ENCODE measurements around the gene OR10H4.

OR10H4 gene

DNA sequence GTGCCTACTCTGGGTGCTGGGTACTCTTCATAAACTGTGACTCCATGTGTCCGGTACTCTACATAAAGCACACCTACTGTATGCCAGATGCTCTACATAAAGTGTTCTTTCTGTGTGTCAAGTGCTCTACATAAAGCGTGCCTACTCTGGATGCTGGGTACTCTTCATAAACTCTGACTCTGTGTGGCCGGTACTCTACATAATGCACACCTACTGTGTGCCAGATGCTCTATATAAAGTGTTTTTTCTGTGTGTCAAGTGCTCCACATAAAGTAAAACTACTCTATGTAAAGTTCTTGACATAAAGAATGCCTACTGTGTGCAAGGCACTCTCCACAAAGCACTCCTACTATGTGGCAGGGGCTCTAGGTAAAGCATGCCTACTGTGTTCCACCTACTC lies 12.6 kb upstream of the OR10H4 start:
- TF ChIP-seq, protein P1, sequence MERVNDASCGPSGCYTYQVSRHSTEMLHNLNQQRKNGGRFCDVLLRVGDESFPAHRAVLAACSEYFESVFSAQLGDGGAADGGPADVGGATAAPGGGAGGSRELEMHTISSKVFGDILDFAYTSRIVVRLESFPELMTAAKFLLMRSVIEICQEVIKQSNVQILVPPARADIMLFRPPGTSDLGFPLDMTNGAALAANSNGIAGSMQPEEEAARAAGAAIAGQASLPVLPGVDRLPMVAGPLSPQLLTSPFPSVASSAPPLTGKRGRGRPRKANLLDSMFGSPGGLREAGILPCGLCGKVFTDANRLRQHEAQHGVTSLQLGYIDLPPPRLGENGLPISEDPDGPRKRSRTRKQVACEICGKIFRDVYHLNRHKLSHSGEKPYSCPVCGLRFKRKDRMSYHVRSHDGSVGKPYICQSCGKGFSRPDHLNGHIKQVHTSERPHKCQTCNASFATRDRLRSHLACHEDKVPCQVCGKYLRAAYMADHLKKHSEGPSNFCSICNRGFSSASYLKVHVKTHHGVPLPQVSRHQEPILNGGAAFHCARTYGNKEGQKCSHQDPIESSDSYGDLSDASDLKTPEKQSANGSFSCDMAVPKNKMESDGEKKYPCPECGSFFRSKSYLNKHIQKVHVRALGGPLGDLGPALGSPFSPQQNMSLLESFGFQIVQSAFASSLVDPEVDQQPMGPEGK (CRISPR knock-in tag; IDR thresholded peaks at IDR 0.05; ENCODE audit: borderline replicate concordance) = no peak
- TF ChIP-seq OSR1 (CRISPR knock-in tag; IDR thresholded peaks at IDR 0.05) (no peak), ISL1 (CRISPR knock-in tag; IDR thresholded peaks at IDR 0.05) (no peak), ZC3H10 (CRISPR knock-in tag; IDR thresholded peaks at IDR 0.05) (no peak), PPARA (CRISPR knock-in tag; IDR thresholded peaks at IDR 0.05; ENCODE audit: borderline replicate concordance) (no peak), GLIS3 (CRISPR knock-in tag; IDR thresholded peaks at IDR 0.05) (no peak), ARNTL (CRISPR knock-in tag; IDR thresholded peaks at IDR 0.05; ENCODE audit: borderline replicate concordance, low read depth) (no peak), TCF4 (CRISPR knock-in tag; IDR thresholded peaks at IDR 0.05; ENCODE audit: borderline replicate concordance) (no peak), RARB (CRISPR knock-in tag; IDR thresholded peaks at IDR 0.05) (no peak), BACH2 (CRISPR knock-in tag; IDR thresholded peaks at IDR 0.05; ENCODE audit: borderline replicate concordance) (no peak), ESRRG (CRISPR knock-in tag; IDR thresholded peaks at IDR 0.05) (no peak), ZNF8 (CRISPR knock-in tag; IDR thresholded peaks at IDR 0.05) (no peak), CSDC2 (CRISPR knock-in tag; IDR thresholded peaks at IDR 0.05) (no peak), ZNF565 (CRISPR knock-in tag; conservative IDR thresholded peaks at IDR 0.05; ENCODE audit: low read depth) (no peak), ZNF70 (CRISPR knock-in tag; IDR thresholded peaks at IDR 0.05) (no peak)
- TF ChIP-seq, protein P2, sequence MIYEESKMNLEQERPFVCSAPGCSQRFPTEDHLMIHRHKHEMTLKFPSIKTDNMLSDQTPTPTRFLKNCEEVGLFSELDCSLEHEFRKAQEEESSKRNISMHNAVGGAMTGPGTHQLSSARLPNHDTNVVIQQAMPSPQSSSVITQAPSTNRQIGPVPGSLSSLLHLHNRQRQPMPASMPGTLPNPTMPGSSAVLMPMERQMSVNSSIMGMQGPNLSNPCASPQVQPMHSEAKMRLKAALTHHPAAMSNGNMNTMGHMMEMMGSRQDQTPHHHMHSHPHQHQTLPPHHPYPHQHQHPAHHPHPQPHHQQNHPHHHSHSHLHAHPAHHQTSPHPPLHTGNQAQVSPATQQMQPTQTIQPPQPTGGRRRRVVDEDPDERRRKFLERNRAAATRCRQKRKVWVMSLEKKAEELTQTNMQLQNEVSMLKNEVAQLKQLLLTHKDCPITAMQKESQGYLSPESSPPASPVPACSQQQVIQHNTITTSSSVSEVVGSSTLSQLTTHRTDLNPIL (CRISPR knock-in tag; IDR thresholded peaks at IDR 0.05; ENCODE audit: low read depth) = no peak
- TF ChIP-seq, protein P3, sequence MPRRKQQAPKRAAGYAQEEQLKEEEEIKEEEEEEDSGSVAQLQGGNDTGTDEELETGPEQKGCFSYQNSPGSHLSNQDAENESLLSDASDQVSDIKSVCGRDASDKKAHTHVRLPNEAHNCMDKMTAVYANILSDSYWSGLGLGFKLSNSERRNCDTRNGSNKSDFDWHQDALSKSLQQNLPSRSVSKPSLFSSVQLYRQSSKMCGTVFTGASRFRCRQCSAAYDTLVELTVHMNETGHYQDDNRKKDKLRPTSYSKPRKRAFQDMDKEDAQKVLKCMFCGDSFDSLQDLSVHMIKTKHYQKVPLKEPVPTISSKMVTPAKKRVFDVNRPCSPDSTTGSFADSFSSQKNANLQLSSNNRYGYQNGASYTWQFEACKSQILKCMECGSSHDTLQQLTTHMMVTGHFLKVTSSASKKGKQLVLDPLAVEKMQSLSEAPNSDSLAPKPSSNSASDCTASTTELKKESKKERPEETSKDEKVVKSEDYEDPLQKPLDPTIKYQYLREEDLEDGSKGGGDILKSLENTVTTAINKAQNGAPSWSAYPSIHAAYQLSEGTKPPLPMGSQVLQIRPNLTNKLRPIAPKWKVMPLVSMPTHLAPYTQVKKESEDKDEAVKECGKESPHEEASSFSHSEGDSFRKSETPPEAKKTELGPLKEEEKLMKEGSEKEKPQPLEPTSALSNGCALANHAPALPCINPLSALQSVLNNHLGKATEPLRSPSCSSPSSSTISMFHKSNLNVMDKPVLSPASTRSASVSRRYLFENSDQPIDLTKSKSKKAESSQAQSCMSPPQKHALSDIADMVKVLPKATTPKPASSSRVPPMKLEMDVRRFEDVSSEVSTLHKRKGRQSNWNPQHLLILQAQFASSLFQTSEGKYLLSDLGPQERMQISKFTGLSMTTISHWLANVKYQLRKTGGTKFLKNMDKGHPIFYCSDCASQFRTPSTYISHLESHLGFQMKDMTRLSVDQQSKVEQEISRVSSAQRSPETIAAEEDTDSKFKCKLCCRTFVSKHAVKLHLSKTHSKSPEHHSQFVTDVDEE (CRISPR knock-in tag; IDR thresholded peaks at IDR 0.05) = no peak
- no peak for ATAC-seq

DNA sequence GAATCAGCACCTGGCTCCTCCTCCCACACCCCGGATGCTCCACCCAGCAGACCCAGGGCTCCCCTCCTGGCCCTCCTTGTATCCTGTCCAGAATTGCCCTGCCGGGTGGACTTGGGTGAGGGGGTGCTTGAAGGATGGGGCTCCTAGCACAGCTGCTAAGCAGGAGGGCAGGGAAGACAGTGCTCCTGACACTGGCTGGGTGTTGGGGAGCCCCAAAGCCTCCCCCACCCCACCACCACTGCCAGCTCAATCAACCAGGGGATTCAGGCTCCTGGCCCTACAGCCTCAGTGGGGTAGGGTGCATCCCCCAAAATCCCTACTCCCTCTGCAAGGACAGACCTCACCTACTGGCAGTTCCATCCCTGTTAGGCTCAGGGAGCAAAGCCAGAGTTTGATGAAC lies 11.9 kb upstream of the OR10H4 start:
- no peak for ATAC-seq
- TF ChIP-seq ZC3H10 (CRISPR knock-in tag; IDR thresholded peaks at IDR 0.05) = no peak
- no peak for TF ChIP-seq GLIS3 (CRISPR knock-in tag; IDR thresholded peaks at IDR 0.05)
- no peak for TF ChIP-seq OSR1 (CRISPR knock-in tag; IDR thresholded peaks at IDR 0.05)
- TF ChIP-seq, protein P1 (CRISPR knock-in tag; IDR thresholded peaks at IDR 0.05; ENCODE audit: borderline replicate concordance) = no peak
- no peak for TF ChIP-seq CSDC2 (CRISPR knock-in tag; IDR thresholded peaks at IDR 0.05)
- no peak for TF ChIP-seq ARNTL (CRISPR knock-in tag; IDR thresholded peaks at IDR 0.05; ENCODE audit: borderline replicate concordance, low read depth)
- no peak for TF ChIP-seq ZNF70 (CRISPR knock-in tag; IDR thresholded peaks at IDR 0.05)
- TF ChIP-seq ZNF8 (CRISPR knock-in tag; IDR thresholded peaks at IDR 0.05) = no peak
- TF ChIP-seq, protein P4, sequence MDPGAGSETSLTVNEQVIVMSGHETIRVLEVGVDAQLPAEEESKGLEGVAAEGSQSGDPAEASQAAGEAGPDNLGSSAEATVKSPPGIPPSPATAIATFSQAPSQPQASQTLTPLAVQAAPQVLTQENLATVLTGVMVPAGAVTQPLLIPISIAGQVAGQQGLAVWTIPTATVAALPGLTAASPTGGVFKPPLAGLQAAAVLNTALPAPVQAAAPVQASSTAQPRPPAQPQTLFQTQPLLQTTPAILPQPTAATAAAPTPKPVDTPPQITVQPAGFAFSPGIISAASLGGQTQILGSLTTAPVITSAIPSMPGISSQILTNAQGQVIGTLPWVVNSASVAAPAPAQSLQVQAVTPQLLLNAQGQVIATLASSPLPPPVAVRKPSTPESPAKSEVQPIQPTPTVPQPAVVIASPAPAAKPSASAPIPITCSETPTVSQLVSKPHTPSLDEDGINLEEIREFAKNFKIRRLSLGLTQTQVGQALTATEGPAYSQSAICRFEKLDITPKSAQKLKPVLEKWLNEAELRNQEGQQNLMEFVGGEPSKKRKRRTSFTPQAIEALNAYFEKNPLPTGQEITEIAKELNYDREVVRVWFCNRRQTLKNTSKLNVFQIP (CRISPR knock-in tag; IDR thresholded peaks at IDR 0.05; ENCODE audit: borderline replicate concordance, low read depth) = no peak
- TF ChIP-seq, protein P5, sequence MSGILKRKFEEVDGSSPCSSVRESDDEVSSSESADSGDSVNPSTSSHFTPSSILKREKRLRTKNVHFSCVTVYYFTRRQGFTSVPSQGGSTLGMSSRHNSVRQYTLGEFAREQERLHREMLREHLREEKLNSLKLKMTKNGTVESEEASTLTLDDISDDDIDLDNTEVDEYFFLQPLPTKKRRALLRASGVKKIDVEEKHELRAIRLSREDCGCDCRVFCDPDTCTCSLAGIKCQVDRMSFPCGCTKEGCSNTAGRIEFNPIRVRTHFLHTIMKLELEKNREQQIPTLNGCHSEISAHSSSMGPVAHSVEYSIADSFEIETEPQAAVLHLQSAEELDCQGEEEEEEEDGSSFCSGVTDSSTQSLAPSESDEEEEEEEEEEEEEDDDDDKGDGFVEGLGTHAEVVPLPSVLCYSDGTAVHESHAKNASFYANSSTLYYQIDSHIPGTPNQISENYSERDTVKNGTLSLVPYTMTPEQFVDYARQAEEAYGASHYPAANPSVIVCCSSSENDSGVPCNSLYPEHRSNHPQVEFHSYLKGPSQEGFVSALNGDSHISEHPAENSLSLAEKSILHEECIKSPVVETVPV (CRISPR knock-in tag; IDR thresholded peaks at IDR 0.05) = no peak
- no peak for TF ChIP-seq PPARA (CRISPR knock-in tag; IDR thresholded peaks at IDR 0.05; ENCODE audit: borderline replicate concordance)
